Measurements from ENCODE around the gene TMEM132D.

The TMEM132D gene

DNA sequence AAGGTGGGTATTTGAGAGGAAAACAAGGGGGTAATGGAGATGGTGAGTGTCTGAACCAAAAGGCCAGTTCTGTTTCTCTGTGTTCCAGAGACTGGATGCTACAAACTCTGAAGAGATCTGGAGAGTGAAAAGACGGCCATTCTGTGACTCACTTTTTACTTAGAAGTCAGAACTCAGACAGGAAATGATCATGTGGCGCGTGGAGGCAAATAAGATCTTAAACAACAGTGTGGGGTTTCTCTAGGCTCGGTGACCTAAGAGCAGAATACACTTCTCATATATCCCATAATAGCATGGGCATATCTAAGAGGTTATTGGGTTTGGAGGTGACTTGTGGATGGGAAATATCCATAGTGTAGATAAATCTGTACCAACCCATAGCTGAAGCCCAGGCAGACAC is 463.5 kb downstream of the TMEM132D start:
- no peak for DNase-seq (ENCODE audit: low read depth in 2 of 2)

DNA sequence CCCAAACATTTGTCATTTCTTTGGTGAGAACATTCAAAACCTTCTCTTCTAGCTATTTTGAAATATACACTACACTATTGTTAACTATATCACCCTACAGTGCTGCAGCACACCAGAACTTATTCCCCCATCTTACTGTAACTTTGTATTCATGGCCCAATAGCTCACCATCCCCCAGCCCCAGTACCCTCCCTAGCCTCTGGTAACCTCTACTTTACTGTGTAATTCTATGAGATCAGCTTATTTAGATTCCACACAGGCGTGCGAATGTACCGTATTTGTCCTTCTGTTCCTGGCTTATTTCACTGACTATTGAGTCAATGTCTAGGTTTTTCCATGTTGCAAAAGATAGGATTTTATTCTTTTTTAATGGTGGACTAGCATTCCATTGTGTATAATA is 469.0 kb downstream of the TMEM132D start:
- no peak for DNase-seq (ENCODE audit: low read depth in 2 of 2)

DNA sequence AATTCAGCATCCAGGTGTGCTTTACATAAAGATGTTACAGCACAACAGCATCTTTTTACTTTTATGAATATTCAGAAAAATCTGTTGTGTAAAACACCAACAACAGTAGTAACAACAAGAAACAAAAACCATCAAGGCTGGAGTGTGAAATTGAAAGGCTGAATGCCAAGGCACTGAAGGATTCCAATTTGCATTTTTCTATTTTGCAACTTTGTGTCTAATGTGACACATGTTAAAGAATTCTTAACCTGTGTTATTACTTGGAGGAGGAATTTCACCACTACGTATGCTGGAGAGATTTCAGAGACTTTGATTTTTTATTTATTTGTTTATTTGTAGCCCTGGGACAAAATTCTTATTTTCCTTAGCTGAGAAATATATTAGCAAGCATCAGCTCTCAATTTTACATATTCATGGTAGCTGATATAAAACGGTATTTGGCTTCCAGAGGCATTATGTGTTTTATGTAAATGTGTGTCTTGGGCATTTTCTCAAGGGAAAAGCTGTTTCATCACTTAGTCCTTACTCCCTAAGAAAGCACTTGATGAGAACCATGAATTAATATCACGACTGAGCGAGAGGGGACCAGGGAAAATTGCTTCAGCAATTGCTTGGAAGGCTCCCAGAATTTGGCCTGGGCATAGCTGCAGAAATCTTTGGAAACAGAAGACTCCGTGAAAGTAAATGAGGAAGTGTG is 475.4 kb downstream of the TMEM132D start:
- no peak for DNase-seq (ENCODE audit: low read depth in 2 of 2)

DNA sequence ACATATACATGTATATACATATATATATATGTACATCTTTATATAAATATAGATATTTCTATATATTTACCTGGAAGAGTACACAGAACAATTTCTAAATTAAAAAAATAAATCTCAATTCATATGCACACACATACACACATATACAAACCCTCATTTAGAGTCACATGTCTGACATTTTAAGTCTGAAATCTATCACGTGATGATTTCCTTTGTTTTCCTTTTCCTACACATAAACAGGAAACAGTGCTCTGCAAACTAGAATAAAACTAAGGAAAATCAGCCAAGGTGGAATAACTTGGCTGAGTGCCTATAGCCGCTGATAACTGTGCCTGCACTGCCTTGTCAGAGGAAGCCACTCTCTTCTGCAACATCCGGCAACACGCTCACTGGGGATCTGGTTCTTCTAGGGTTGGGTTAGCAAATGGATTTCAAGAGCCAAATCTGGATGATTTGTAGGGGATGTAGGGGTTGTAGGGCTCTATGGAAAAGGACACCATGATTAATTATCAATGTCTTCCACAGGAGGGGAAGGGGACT is 480.7 kb downstream of the TMEM132D start:
- DNase-seq (ENCODE audit: low read depth in 2 of 2), result no peak

DNA sequence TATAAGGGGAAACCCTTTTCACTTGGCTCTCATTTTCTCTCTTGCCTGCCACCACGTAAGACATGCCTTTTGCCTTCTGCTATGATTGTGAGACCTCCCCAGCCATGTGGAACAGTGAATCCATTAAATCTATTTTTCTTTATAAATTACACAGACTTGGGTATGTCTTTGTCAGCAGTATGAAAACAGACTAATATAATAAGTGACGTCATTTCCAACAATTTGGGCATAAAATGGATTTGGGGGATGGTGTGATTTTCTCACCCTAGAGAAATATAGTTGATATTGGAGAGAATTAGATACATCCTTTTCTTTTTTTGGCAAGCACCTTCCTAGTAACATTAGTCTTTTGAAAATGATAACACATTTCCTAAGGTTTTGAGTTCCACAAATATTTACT is 490.5 kb downstream of the TMEM132D start:
- DNase-seq (ENCODE audit: low read depth in 2 of 2), result no peak

DNA sequence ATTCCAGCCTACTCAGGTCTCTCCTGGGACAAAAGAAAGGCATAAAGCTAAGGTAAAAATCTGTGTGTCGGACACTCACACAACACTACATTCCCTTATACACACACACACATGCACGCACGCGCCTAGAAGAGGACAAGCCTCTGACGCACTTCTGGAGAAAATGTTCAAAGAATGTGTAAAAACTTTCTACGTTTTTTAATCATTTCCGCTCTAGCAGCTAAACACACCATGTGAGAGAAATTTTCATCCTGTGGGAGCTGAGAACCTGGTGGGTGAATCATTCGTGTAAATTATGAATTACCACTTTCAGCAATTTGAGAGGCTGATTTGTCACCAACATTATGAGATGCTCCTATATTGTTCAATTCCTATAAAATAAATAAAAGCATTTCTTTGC is 494.5 kb downstream of the TMEM132D start:
- no peak for DNase-seq (ENCODE audit: low read depth in 2 of 2)

DNA sequence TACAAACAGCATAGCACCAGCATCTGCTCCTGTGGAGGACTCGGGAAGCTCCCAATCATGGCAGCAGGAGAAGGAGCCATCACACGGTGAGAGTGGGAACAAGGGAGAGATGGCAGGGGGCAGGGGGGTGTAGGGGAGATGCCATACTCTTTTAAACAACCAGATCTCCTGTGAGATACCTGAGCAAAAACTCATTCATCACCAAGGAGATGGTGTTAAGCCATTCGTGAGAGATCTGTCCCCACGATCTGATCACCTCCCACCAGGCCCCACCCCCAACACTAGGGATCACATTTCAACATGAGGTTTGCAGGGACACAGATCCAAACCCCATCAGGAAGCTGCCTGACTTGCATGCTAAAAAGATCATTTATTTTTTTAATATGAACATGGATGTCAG is 499.3 kb downstream of the TMEM132D start:
- DNase-seq (ENCODE audit: low read depth in 2 of 2), result no peak

DNA sequence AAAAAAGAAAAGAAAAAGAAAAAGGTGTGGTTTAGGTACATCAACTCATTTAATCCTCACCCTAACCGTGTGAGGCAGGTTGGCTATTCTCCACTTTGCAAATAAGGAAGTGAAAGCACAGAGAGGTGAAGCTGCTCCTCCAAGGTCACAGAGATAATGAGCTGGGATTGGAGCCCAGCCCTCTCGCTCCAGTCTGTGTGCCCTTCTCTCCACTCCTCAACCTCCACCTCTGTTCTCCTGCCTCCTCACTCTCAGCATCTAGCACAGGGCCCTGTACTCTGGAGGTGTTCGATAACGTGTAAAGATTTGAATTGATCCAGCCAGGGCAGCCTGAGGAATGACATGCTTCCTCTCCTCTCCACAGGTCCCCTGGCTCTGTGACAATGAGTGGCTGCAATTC is 502.3 kb downstream of the TMEM132D start:
- DNase-seq (ENCODE audit: low read depth in 2 of 2), result no peak

DNA sequence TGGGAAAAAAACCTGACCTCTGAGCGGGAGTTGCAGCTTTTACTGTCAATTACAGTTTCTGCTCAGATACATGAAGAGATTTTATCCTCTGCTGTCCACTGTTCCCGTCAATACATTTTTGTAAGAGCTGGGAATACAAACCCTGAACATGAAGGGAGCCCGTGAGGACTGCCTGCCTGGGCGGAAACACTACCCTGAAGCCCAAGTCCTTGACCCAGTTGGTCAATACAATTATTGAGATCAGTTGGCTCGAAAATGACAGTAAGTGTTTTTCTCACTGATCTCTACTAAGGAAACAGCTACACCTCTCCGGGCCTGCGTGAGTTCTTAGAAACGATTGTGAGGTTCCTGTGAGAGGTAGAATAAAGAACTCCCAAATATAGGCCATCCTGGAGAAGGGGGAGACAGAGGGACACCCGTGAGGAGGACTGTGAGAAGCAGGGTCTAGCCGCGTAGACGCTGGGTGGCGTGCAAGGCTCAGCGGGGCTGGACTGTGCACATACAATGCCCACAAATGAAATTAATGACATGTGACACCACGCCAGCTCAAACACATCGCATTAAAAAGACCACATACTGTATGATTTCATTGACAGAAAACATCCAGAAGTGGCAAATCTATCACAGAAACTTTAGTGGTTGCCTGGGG is 509.5 kb downstream of the TMEM132D start:
- no peak for DNase-seq (ENCODE audit: low read depth in 2 of 2)

DNA sequence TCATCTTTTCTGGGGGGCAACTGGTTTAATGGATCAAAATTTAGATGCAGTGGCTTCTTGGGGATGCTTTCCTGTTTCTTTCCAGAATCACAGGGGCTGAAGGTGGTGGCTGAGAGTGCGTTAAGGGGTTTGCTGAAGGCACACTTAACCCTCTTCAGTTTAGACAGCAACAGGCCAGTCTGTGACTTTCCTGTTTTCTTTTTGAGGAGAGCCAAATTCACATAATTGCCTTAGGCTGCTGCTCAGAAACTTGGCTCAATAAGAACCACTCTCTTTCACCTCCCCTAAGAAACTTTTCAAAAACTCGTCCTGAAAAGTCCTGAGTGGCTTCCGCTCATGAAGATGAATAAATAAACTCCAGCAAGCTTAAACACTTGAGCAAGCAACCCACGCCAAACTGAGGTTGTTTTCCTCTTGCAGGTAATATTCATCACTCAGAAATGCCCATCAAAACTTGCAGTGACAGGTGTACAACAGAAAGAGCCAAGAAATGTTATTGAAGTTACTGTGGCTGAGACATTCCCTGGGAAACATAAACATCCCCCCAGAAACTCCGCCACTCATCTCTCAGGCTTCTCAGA is 510.4 kb downstream of the TMEM132D start:
- DNase-seq (ENCODE audit: low read depth in 2 of 2), result no peak

DNA sequence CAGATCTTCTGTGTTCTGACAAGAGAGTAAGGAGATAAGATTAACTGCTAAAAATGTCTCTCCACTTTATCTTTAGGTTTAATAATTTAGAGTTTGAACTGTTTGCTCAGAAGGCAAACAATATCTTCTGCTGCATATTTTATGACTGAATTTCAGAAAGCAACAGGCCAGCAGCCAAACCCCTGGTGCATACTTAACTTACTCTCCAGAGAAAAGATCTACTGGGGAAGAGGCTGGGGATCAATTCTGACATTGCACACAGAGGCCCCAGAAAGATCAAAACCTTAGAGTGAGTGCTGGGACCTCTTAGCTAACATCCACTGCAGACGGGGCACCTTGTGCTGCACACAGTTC is 518.2 kb downstream of the TMEM132D start:
- DNase-seq (ENCODE audit: low read depth in 2 of 2), result no peak

DNA sequence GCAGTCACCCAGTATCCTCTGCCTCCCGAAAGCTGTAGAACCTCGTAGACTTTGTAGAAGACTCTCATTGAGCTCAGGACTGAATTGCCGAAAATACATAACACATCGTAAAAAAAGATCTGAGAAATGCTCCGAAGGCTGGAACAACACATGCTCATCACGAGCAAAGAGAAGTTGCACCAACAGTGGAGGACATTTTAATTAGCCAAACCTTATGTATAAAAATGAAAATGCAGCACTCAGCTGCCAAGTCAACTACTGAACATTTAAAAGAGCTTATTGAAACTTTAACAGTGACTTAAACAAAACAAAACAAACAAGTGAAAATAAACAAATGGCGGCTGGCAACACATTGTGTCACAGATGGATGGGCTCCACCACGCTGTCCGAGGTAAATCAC is 519.9 kb downstream of the TMEM132D start:
- no peak for DNase-seq (ENCODE audit: low read depth in 2 of 2)

DNA sequence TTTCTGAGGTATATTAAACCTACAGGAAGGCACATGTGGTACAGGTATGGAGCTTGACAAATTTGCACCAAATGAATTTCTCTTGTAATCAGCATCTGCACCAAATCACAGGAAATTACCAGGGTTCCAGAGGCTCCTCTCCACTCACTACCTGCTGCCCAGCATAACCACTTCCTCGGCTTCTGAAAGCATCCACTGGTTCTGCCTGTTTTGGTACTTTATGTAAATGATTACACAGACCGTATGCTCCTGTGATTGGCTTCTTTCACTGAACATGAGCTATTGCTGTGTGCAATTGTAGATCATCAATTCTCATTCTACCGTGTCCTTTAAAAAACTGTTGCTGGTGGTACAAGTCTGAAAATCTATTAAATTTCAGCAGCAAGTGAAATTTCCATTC is 522.1 kb downstream of the TMEM132D start:
- DNase-seq (ENCODE audit: low read depth in 2 of 2), result no peak

DNA sequence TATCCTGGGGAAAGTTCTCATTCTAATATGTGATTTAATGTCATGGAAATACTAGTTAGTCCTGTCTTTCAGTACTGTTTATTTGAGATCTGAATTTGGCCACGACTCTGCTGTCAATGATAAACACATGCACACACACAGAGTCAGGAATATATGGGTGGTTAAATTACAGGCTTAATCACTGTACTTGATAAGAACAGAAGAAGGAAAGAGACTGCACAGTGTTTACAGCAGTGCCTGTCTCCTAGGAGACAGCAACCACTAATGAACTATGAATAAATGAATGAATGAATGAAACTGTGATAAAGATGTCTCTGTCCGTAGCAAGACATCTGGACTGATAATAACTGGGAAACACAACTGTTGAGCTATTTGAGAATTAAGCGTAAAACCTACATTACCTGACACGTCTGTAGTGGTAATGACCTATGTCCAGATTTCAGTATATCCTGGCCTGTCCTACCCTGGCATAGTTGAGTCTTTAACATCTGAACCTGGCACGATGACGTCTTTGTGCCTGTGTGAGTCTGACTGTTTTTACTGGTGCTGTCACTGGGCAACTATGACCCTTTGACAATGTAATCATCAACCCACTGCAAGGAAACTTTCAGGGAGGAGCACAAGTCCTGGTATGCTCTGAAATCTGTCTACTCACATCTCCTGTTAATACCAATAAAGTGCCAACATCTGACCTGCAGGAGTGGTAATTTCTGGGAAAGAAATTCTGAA is 524.6 kb downstream of the TMEM132D start:
- DNase-seq (ENCODE audit: low read depth in 2 of 2), result no peak

DNA sequence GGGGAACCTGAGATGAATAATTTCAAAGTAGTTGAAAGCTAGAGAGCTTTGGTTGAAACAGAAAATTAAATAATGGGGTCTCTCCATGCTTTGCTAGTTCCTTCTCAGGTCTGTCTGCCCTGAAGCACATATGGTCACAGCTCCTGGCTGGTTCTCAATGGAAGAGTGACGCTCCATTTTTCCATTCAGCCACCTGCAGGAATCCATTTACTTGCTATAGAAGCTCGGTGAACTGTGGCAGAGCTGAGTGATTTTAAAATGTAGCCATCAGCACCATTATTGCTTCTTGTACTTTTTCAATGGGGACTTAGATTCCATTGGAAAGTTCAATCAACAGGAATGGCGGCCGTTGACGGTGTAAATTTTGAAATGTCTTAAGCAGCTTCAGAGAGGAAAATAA is 525.3 kb downstream of the TMEM132D start:
- DNase-seq (ENCODE audit: low read depth in 2 of 2), result no peak

DNA sequence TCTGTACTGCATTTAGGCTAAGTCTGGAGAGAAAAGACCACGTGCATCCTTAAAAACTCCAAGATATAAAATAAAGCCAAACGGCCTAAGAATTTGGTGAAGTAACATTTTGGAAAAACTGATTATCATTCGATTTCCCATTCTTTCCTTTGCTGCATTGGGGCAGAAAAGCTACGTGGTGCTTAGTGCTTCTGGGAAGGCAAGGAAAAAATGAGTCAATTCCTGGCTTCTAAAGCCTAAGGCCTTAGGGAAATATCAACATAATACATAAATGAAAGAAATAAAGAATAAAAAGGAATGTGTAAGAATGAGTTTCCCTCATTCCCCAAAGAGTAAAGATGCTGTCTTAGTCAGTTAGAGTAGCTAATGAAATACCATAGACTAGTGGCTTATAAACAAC is 530.1 kb downstream of the TMEM132D start:
- no peak for DNase-seq (ENCODE audit: low read depth in 2 of 2)

DNA sequence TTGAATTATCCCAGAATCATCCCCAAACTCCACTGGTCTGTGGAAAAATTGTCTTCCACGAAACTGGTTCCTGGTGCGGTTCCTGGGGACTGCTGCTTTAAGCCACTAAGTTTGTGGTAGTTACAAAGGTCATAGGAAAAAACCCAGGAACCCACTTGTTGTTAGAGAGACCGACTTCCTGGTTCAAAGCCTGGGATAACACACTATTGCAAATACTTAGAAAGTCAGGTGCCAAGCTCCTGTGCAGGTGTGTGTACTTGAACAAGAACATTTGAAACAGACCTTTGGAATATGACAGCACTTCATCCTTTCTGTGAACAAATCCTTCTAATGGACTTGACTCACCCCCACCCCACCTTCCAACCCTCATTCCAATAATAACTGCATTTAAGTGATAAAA is 530.9 kb downstream of the TMEM132D start:
- no peak for DNase-seq (ENCODE audit: low read depth in 2 of 2)

DNA sequence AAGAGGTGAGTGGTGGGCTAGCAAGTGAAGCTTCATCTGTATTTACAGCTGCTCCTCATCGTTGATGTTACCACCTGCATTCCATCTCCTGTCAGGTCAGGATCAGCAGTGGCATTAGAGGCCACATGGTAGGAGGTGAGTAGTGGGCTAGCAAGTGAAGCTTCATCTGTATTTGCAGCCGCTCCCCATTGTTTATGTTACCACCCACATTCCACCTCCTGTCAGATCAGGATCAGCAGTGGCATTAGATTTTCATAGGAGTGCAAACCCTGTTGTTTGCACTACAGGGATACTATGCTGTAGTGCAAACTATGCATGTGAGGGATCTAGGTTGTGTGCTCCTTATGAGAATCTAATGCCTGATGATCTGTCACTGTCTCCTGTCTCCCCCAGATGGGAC is 531.5 kb downstream of the TMEM132D start:
- DNase-seq (ENCODE audit: low read depth in 2 of 2), result no peak

DNA sequence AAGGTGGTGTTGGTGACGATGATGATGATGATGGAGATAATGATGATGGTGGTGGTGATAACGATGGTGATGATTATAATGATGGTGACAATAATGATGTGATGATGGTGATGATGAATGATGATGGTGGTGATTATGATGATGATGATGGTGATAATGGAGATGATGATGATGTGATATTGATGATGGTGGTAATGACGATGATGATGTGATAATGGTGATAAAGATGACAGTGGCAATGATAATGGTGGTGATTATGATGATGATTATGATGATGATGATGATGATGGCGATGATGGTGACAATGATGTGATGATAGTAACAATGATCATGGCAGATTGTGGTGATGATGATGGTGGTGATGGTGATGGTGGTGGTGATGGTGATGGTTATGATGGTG is 532.6 kb downstream of the TMEM132D start:
- no peak for DNase-seq (ENCODE audit: low read depth in 2 of 2)

DNA sequence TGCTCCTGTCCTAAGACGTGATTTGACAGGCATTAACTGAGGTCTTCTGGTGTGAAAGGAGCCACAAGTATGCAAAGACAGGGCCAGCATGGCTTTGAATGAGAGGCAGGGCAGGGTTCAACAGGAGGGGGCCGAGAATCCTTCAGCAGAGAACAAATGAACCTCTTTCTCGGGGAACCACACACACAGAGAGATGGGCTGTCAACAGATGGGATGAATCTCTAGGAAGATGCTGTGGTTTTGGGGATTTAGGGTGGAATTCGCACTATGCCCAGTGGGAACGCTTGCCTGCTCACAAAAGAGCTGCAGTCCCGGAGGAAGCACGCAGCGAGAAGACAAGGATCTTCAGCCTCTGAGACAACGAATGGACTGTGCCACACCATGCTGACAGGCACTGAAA is 537.2 kb downstream of the TMEM132D start:
- DNase-seq (ENCODE audit: low read depth in 2 of 2), result no peak

DNA sequence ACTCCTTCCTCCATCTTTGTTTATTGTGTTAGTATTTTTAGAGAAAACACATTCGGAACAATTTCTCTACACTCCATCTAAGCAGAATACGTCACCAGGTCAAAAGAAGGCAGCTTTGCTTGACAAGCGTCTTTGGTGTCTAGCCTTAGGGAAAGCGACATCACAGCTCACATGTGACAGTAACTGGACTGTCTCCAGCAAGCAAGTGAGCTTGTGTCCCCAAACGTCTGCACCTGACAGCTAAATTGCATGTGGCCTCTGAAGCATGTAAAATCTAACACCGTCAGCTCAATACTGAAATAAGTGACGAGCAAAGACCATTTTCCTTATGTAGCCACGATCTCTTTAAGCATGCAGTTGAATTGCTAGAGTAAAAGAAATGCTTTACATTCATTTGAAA is 540.8 kb downstream of the TMEM132D start:
- no peak for DNase-seq (ENCODE audit: low read depth in 2 of 2)

DNA sequence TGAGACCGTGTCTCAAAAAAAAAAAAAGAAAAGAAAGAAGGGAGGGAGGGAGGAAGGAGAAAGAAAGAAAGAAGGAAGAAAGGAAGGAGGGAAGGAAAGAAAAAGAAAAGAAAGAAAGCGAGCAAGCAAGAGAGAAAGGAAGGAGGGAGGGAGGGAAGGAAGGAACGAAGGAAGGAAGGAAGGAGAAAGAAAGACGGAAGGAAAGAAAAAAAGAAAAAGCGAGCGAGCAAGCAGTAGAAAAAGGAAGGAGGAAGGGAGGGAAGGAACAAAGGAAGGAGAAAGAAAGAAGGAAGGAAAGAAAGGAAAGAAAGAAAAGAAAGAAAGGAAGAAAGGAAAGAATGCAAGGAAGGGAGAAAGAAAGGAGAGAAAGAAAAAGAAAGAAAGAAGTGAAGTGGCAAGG is 546.6 kb downstream of the TMEM132D start:
- no peak for DNase-seq (ENCODE audit: low read depth in 2 of 2)

DNA sequence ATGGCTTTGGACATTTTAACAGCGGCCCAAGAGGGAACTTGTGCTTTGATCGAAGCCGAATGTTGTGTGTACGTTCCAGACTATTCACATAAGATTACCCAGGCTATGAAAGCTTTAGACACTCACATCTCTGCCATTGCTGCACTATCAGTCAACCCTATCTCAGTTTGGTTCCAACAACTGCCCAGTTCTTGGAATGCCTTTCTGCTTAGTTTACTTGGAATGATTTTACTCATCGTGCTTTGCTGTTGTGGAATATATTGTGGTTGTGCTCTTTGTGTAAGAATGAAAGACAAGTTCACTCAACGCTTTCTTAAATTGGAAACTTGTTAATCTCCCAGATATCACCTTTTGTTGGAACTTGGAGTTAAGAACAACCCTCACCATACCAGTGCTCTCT is 552.3 kb downstream of the TMEM132D start:
- DNase-seq (ENCODE audit: low read depth in 2 of 2), result no peak

Measured in stimulated activated CD8-positive, alpha-beta memory T cell treated with anti-CD3 and anti-CD28 coated beads, Interleukin-7, amount 100 ng/mL, for 4 hours (primary cell).